ENCODE data around the gene MRPS12. TPM values are rescaled to one million over a fixed set of nuclear protein-coding genes. Genes with fewer than 3 reads are reported as not detected.
A peak's percentile ranks its signal among the peaks of the same experiment; 100 is the strongest.

The MRPS12 gene
- total RNA-seq, 1 donor from 2014 or later: 32.0 TPM

- Mint-ChIP-seq H3K27ac (ENCODE audit: unreplicated experiment) (peak overlapping the region; percentile 71), H3K4me3 (ENCODE audit: unreplicated experiment) (peak overlapping the region; percentile 89), H3K36me3 (ENCODE audit: low read depth, unreplicated experiment) (peaks cover 4% of the 10 kb centered on the region), H3K9me3 (ENCODE audit: unreplicated experiment) (no peaks in the 10 kb centered on the region), H3K4me1 (ENCODE audit: unreplicated experiment) (peaks cover 11% of the 10 kb centered on the region), H3K27me3 (ENCODE audit: unreplicated experiment) (peaks cover 11% of the 10 kb centered on the region)
- DNase-seq (ENCODE audit: low spot score): no peak
- no peak for TF ChIP-seq CTCF (IDR thresholded peaks at IDR 0.05; ENCODE audit: unreplicated experiment)
These were observed 31.8 kb upstream of the MRPS12 start for GRCh38 chr19:38898788-38899446.

- Mint-ChIP-seq H3K27me3 (ENCODE audit: unreplicated experiment) (peaks cover 10% of the 10 kb centered on the region), H3K4me1 (ENCODE audit: unreplicated experiment) (peaks cover 17% of the 10 kb centered on the region), H3K27ac (ENCODE audit: unreplicated experiment) (peak within 1 kb of the TSS; percentile 97), H3K4me3 (ENCODE audit: unreplicated experiment) (peak within 1 kb of the TSS; percentile 89), H3K36me3 (ENCODE audit: low read depth, unreplicated experiment) (peaks cover 6% of the 10 kb centered on the region), H3K9me3 (ENCODE audit: unreplicated experiment) (no peaks in the 10 kb centered on the region)
- TF ChIP-seq CTCF (IDR thresholded peaks at IDR 0.05; ENCODE audit: unreplicated experiment): no peak
- peak; percentile 95 for DNase-seq (ENCODE audit: low spot score)
These were observed 31.1 kb upstream of the MRPS12 start, which contains the start of the genes NFKBIB and SIRT2 for GRCh38 chr19:38899447-38900201. Gene NFKBIB (plus strand): TSS chr19:38899969. CDS start chr19:38900033, 64 bp downstream. Gene SIRT2 (minus strand): TSS chr19:38899618. CDS start chr19:38899521, 97 bp downstream.

GRCh38 chr19:38900202-38900629 is 30.5 kb upstream of the MRPS12 start:
- no peak for TF ChIP-seq CTCF (IDR thresholded peaks at IDR 0.05; ENCODE audit: unreplicated experiment)

GRCh38 chr19:38900743-38901190 is 30.0 kb upstream of the MRPS12 start:
- peaks cover 10% of the 10 kb centered on the region for H3K36me3 Mint-ChIP-seq (ENCODE audit: low read depth, unreplicated experiment)
- no peaks in the 10 kb centered on the region for H3K9me3 Mint-ChIP-seq (ENCODE audit: unreplicated experiment)
- no peak for DNase-seq (ENCODE audit: low spot score)
- H3K4me3 Mint-ChIP-seq (ENCODE audit: unreplicated experiment): peak overlapping the region; percentile 80
- H3K4me1 Mint-ChIP-seq (ENCODE audit: unreplicated experiment): peaks cover 18% of the 10 kb centered on the region
- H3K27ac Mint-ChIP-seq (ENCODE audit: unreplicated experiment): peak overlapping the region; percentile 97
- peaks cover 7% of the 10 kb centered on the region for H3K27me3 Mint-ChIP-seq (ENCODE audit: unreplicated experiment)
- no peak for TF ChIP-seq CTCF (IDR thresholded peaks at IDR 0.05; ENCODE audit: unreplicated experiment)

More at GRCh38 chr19:38900202-38900629, 30.5 kb upstream of the MRPS12 start:
- no peaks in the 10 kb centered on the region for H3K9me3 Mint-ChIP-seq (ENCODE audit: unreplicated experiment)
- peak overlapping the region; percentile 89 for H3K4me3 Mint-ChIP-seq (ENCODE audit: unreplicated experiment)
- no peak for DNase-seq (ENCODE audit: low spot score)
- H3K27ac Mint-ChIP-seq (ENCODE audit: unreplicated experiment): peak overlapping the region; percentile 97
- H3K27me3 Mint-ChIP-seq (ENCODE audit: unreplicated experiment): peaks cover 7% of the 10 kb centered on the region
- peaks cover 18% of the 10 kb centered on the region for H3K4me1 Mint-ChIP-seq (ENCODE audit: unreplicated experiment)
- peaks cover 6% of the 10 kb centered on the region for H3K36me3 Mint-ChIP-seq (ENCODE audit: low read depth, unreplicated experiment)
